HCT116 (cell line): ENCODE measurements around the gene MARCHF3.

Experiments
- EZH2phosphoT487 ChIP-seq: fragments of 200-600 bp; IDR thresholded peaks from 2 replicates; pipeline ENCODE4 v1.6.1; 2018; ENCODE audit warnings: antibody characterized with exemption, borderline replicate concordance
- TF ChIP-seq, protein P1 (sequence below), 3 experiments: fragments of 200-600 bp in 1 of 3; sonication (generic) in 1 of 3; IDR thresholded peaks in 2 of 3; conservative IDR thresholded peaks in 1 of 3; 2 replicates each; pipeline ENCODE4 v1.5.1; 2012 to 2017; ENCODE audit warnings: low read depth in 2 of 3, low read length in 2 of 3, antibody characterized with exemption in 1 of 3, borderline replicate concordance in 1 of 3, control low read depth in 1 of 3, mild to moderate bottlenecking in 1 of 3, mixed read lengths in 1 of 3, mixed run types in 1 of 3, moderate library complexity in 1 of 3; ENCODE audit not compliant: insufficient read depth in 1 of 3

DNA sequence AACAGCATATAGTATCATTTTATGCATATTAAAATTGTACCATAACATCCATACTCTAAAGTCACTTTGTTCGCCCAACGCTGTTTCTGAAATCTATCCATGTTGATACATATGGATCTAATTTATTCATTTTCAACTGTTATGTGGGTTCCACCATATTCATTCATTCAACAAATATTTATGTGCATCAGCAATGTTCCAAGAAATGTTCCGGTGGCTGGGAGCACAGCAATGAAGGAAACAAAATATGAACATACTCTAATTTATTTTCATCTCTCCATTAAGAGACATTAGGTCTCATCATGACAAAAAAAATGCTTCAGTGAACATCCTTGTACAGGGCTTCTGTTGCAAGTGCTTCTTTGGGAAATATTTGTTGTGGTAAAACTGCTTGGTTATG lies 75.4 kb downstream of the MARCHF3 start:
- TF ChIP-seq, protein P1, sequence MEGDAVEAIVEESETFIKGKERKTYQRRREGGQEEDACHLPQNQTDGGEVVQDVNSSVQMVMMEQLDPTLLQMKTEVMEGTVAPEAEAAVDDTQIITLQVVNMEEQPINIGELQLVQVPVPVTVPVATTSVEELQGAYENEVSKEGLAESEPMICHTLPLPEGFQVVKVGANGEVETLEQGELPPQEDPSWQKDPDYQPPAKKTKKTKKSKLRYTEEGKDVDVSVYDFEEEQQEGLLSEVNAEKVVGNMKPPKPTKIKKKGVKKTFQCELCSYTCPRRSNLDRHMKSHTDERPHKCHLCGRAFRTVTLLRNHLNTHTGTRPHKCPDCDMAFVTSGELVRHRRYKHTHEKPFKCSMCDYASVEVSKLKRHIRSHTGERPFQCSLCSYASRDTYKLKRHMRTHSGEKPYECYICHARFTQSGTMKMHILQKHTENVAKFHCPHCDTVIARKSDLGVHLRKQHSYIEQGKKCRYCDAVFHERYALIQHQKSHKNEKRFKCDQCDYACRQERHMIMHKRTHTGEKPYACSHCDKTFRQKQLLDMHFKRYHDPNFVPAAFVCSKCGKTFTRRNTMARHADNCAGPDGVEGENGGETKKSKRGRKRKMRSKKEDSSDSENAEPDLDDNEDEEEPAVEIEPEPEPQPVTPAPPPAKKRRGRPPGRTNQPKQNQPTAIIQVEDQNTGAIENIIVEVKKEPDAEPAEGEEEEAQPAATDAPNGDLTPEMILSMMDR (IDR thresholded peaks at IDR 0.05 in 2 of 3, conservative IDR thresholded peaks at IDR 0.05 in 1 of 3; ENCODE audit: borderline replicate concordance in 1 of 3, insufficient read depth in 1 of 3, low read depth in 2 of 3, low read length in 2 of 3) = no peak
- no peak for TF ChIP-seq EZH2phosphoT487
